ENCODE data around the gene VAMP2. TPM values are rescaled to one million over a fixed set of nuclear protein-coding genes. Genes with fewer than 3 reads are reported as not detected.

Gene VAMP2
- total RNA-seq, 1 donor from 2014 or later = 46.4 TPM

- Mint-ChIP-seq H3K4me3 (ENCODE audit: low read depth) (peak overlapping the region; percentile 44), H3K27me3 (no peaks in the 10 kb centered on the region), H3K27ac (peak overlapping the region; percentile 94), H3K36me3 (ENCODE audit: insufficient read depth) (peaks cover 9% of the 10 kb centered on the region), H3K9me3 (ENCODE audit: low read depth) (no peaks in the 10 kb centered on the region), H3K4me1 (ENCODE audit: low read depth) (peaks cover 20% of the 10 kb centered on the region)
- TF ChIP-seq CTCF (IDR thresholded peaks at IDR 0.05; ENCODE audit: unreplicated experiment) = no peak
- DNase-seq (ENCODE audit: low spot score, unreplicated experiment) = no peak
Measured at GRCh38 chr17:8160224-8160577, 2.5 kb downstream of the VAMP2 start.

GRCh38 chr17:8159459-8160223 is 3.1 kb downstream of the VAMP2 start:
- H3K4me3 Mint-ChIP-seq (ENCODE audit: low read depth) = peak overlapping the region; percentile 51
- peak overlapping the region; percentile 94 for H3K27ac Mint-ChIP-seq

GRCh38 chr17:8159032-8159400 is 3.7 kb downstream of the VAMP2 start:
- Mint-ChIP-seq H3K4me1 (ENCODE audit: low read depth) (peaks cover 25% of the 10 kb centered on the region), H3K36me3 (ENCODE audit: insufficient read depth) (peaks cover 9% of the 10 kb centered on the region), H3K27ac (peak overlapping the region; percentile 84), H3K27me3 (no peaks in the 10 kb centered on the region), H3K4me3 (ENCODE audit: low read depth) (peak overlapping the region; percentile 29), H3K9me3 (ENCODE audit: low read depth) (no peaks in the 10 kb centered on the region)
- DNase-seq (ENCODE audit: low spot score, unreplicated experiment) = no peak
- TF ChIP-seq CTCF (IDR thresholded peaks at IDR 0.05; ENCODE audit: unreplicated experiment) = no peak

More at GRCh38 chr17:8159459-8160223, 3.1 kb downstream of the VAMP2 start:
- H3K4me1 Mint-ChIP-seq (ENCODE audit: low read depth) = peaks cover 22% of the 10 kb centered on the region
- no peaks in the 10 kb centered on the region for H3K9me3 Mint-ChIP-seq (ENCODE audit: low read depth)
- DNase-seq (ENCODE audit: low spot score, unreplicated experiment) = no peak
- peaks cover 9% of the 10 kb centered on the region for H3K36me3 Mint-ChIP-seq (ENCODE audit: insufficient read depth)
- TF ChIP-seq CTCF (IDR thresholded peaks at IDR 0.05; ENCODE audit: unreplicated experiment) = no peak
- no peaks in the 10 kb centered on the region for H3K27me3 Mint-ChIP-seq

- Mint-ChIP-seq H3K36me3 (ENCODE audit: insufficient read depth) (peaks cover 9% of the 10 kb centered on the region), H3K4me3 (ENCODE audit: low read depth) (peak overlapping the region; percentile 29), H3K27me3 (no peaks in the 10 kb centered on the region), H3K27ac (peak overlapping the region; percentile 84), H3K4me1 (ENCODE audit: low read depth) (peaks cover 25% of the 10 kb centered on the region), H3K9me3 (ENCODE audit: low read depth) (no peaks in the 10 kb centered on the region)
- peak; percentile 89 for DNase-seq (ENCODE audit: low spot score, unreplicated experiment)
- peak; percentile 82 for TF ChIP-seq CTCF (IDR thresholded peaks at IDR 0.05; ENCODE audit: unreplicated experiment)
Measured at GRCh38 chr17:8158267-8159031, 4.3 kb downstream of the VAMP2 start.

- DNase-seq (ENCODE audit: low spot score, unreplicated experiment) = peak; percentile 97
- peaks cover 23% of the 10 kb centered on the region for H3K4me1 Mint-ChIP-seq (ENCODE audit: low read depth)
Measured at GRCh38 chr17:8156246-8156992, 6.3 kb downstream of the VAMP2 start.

More at GRCh38 chr17:8156246-8156992, 6.3 kb downstream of the VAMP2 start:
- no peaks in the 10 kb centered on the region for H3K27me3 Mint-ChIP-seq
- no peaks in the 10 kb centered on the region for H3K9me3 Mint-ChIP-seq (ENCODE audit: low read depth)
- H3K4me3 Mint-ChIP-seq (ENCODE audit: low read depth) = no peak overlapping the region
- no peak for TF ChIP-seq CTCF (IDR thresholded peaks at IDR 0.05; ENCODE audit: unreplicated experiment)
- peaks cover 9% of the 10 kb centered on the region for H3K36me3 Mint-ChIP-seq (ENCODE audit: insufficient read depth)
- H3K27ac Mint-ChIP-seq = no peak overlapping the region
